ENCODE results near the gene KRTAP2-1.
"Not testable (repeated sequence)": the region's sequence is repeated elsewhere in the genome, so short reads cannot be mapped to it uniquely, and the experiment has no call there.

KRTAP2-1 gene

DNA sequence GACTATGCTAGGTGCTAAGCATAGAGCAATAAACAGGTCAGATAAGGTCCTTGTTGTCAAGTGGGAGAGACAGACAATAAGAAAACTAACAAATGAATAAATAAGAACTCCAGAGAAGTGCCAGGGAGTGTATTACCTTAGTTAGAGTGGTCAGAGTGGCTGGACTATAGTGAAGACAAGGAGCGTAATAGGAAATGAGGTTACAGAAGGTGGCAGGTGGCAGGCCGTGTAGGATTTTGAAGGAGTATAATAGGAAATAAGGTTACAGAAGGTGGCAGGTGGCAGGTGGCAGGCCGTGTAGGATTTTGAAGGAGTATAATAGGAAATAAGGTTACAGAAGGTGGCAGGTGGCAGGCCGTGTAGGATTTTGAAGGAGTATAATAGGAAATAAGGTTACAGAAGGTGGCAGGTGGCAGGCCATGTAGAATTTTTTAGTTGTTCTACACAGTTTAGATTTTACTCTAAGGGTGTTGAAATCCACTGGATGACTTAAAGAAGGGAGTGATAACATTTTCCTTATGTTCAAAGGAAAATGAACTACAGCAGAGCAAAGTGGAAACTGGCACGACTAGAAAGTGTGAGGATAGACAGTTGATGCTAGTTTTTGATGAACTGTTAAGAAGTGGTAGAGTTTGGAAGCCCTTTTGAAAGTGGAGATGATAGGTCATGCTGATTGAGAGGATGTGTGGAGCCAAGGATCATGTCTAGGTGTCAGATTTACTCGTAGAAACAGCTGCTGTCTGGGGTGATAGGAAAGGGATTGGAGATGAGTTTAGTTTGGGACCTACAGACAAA, 34.6 kb downstream of the KRTAP2-1 start:
- DNase-seq, result no peak

DNA sequence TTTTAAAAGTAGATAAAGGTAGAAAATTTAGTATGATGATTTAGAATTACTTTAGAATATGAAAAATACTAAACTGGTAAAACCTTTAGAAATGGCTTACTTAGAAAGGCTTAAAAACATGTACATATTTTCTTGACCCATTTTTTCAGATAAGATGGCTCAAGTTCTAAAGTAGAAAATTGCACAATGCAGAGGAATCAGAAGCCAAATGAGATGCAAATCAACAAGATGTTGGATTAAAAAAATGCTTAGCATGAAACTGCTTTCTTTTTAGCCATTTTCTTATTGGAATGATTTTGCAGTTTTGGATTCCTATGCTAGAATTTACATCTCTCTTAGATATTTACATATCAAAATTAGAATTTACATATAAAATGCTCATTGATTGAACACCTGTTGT, 36.7 kb downstream of the KRTAP2-1 start:
- no peak for DNase-seq

DNA sequence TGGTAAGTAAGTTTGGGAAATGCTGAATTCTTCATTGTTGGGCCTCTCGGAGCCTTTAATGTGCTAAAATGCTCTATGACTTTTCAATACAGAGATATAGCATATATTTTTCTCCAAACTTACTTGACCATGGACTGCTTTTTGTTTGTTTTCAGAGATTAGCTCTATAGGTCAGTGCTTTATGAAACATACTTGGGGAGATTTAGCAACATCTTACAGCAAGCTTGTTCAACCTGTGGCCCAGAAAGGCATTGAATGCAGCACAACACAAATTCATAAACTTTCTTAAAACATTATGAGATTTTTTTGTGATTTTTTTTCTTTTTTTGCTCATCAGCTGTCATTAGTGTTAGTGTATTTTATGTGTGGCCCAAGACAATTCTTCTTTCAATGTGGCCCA, 37.2 kb downstream of the KRTAP2-1 start:
- no peak for DNase-seq

DNA sequence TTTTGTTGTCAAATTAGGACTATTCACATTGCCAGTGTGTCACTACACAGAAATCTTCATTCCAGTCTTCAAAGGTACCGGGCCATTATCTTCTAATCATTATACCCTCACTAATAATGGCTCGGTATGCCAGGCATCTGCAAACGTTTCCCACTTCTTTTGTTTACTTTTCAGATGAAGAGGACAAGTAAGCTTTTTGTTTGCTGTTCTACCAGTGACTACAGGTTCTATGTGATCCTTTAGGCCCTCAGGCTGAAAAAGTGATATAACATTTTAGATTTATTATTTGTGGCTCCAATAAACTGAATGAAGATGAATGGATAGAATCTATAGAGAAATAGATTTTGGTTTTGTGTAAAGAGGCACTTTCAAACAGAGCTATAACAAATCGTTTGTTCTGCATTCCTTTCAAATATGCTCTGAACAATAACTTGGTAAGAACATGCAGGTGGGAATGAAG, 37.8 kb downstream of the KRTAP2-1 start:
- DNase-seq, result no peak

DNA sequence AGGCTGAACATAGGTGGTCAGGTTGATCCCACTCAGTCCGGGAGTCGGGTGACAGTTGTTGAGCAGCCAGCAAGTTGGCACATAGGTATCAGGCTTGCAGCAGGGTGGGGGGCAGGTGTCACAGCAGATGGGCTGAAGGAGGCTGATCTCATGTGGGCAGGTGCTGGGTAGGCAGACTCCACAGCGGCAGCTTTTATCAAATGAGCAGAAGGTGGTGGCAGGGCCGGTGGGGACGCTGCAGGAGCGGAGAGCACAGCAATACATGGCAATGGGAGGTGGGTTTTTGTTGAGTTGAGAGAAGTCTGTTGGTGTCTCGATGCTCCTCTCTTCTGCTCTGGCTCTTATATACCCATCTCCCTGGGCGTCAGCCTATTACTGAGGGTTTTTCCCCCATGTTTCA, 38.3 kb downstream of the KRTAP2-1 start, which contains the start of gene KRTAP3-1:
Gene KRTAP3-1, minus strand, starts transcription at position 318 of the 400 bp plus-strand sequence. Its CDS starts 54 bp downstream, at position 264.
- no peak for DNase-seq

DNA sequence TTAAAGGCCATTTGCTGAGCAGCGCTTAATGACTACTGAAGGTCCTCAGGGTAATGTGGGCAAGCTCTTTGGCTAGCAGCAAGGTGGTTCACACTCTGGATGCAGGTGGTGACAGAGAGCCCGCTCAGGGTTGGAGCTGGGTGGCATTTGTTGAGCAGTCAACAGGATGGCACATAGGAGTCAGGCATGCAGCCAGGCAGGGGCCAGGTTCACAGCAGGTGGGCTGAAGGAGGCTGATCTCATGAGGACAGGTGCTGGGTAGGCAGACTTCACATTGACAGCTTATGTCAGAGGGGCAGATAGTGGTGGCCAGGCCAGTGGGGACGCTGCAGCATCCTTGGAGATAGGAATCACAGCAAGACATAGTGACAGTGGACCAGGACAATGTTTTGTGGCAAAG, 42.7 kb downstream of the KRTAP2-1 start:
- no peak for DNase-seq

DNA sequence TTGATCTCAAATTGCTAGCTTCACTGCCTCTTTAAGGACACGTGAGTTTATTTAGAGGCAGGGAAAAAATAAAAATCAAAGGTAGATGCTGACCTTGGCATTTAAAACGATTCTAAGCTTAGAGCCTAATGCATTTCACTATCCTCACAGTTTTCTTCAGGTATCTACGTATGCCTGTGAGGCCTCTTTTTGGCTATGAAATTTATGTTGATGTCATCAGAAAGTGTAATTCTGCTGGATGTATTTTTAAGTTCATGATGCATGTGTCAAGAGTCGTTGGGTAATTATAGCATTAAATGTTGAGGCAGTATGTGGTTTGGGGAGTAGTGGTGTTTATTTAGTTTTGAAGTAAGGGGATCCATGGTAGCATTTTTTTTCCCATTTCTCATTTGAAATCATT, 43.2 kb downstream of the KRTAP2-1 start:
- DNase-seq, result no peak

DNA sequence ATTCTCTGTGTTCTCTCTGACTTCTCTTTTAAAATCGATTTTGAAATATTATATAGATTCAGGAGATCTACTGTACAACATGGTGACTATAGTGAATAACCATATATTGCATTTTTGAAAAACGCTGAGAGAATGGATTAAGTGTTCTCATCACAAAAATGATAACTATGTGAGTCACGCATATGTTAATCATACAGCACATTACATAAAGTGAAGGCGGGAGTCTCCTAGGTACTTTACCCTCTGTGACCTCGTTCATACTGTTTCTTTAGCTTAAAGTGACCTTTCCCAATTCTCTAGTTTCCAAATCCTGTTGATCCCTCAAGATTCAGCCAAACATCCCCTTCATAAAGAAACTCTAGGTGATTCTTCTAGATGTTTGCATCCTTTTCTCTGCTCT, 44.3 kb downstream of the KRTAP2-1 start:
- peak; percentile 53 for DNase-seq

DNA sequence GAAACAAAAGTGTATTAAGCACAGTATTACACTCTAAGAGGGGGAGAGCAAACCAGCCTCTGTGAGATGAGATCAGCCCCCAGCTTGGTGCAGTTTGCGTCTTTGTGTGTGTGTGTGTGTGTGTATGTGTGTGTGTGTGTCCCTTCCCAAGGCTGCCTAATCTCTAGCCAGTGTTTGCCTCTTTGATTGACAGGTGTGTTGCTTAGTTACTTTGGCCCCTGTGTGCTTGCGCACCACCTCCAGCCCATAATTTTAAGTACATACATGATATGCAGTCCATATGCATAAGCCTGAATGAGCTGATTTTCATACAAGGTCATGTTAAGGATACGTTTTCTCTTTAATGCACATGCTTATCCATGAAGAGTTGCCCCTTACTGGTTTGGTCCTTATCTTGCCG, 45.3 kb downstream of the KRTAP2-1 start:
- no peak for DNase-seq

DNA sequence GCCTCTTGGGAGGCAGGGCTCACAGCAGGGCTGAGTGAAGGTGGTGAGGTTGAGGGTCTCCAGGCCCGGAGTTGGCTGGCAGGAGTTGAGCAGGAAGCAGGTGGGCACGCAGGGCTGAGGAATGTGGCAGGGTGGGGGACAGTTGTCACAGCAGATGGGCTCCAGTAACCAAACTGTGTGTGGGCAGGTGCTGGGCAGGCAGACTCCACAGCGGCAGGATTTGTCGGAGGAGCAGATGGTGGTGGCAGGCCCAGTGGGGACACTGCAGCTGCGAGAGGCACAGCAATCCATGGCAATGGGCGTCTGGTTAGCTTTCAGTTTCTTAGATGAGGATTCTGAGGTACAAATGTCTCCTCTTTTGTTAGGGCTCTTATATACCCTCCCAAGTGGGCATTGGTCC, 47.6 kb downstream of the KRTAP2-1 start, which contains the start of gene KRTAP3-2:
Gene KRTAP3-2, minus strand, starts transcription at position 344 of the 400 bp plus-strand sequence. Its CDS starts 53 bp downstream, at position 291.
- DNase-seq, result not testable (repeated sequence)

DNA sequence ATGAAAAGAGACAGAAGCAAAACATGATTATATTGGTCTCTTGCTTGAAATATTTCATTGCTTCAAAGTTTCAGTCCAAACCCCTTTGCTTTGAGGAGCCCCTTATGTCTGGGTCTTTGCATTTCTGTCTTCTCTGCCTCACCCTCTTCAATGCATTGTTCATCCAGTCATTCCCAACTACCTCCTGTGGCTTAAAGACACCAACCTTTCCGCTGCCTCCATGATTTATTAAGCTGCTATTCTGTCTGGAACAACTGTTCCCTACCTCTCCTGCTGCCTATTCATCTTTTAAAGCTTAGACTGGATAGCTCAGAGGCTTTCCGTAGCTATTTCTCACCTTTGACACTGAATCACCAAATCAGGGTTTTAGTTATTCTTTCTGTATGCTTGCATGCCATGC, 49.8 kb downstream of the KRTAP2-1 start:
- DNase-seq, result no peak

DNA sequence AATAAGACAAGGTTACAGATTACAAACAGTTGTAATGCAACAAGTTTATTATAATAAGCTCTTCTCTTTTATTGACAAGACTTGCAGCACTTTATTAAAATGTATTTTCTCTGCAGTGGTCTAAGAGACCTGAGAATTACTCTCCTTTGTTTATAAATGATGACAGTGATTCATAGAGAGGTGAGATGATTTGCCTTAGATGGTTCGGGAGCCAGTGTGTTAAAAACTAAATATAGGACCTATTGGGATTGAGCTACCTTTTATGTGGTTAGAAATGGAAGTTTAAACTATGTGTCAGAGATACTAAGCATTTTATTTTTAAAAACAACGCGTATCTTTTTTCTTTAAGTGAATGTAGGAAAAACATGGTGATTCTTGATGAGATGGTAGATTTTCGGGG, 50.3 kb downstream of the KRTAP2-1 start:
- DNase-seq, result no peak

All from fibroblast of skin of back (primary cell).